HG02852 (cell line): ENCODE results near the gene MEPE.
"Not testable (repeated sequence)": the region's sequence is repeated elsewhere in the genome, so short reads cannot be mapped to it uniquely, and the experiment has no call there.

Experiments
- ATAC-seq: cut with Tn5 transposase; IDR thresholded peaks from one replicate; pipeline ENCODE4 v1.9.1; 2021; ENCODE audit warnings: mild to moderate bottlenecking, moderate library complexity; ENCODE audit not compliant: unreplicated experiment

Gene MEPE

GRCh38 chr4:87882321-87882720 lies 49.6 kb downstream of the MEPE start:
- no peak for ATAC-seq

DNA sequence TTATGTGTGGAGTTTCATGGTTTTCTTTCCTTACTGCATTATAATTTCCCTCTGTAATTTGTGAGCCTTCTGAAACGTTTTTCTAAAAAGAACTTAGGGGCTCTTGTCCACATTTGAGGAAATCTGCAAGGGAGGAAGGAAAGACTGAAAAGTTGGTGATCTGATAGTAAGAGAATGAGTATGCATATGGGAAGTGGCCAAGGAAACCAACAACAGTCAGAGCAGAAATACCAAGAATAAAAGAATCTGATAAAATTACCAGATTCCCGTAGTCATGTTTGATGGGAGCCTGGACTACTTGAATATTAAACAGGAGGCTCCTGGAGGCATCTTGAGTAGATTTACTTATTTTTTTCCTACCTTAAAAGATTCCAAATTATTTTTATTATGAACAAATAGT lies 50.1 kb downstream of the MEPE start:
- ATAC-seq, result no peak

- no peak for ATAC-seq
These were observed 52.3 kb downstream of the MEPE start for GRCh38 chr4:87884976-87885549.

- ATAC-seq, result no peak
These were observed 53.3 kb downstream of the MEPE start for GRCh38 chr4:87886083-87886482.

GRCh38 chr4:87890753-87891152 lies 58.0 kb downstream of the MEPE start:
- ATAC-seq, result not testable (repeated sequence)

DNA sequence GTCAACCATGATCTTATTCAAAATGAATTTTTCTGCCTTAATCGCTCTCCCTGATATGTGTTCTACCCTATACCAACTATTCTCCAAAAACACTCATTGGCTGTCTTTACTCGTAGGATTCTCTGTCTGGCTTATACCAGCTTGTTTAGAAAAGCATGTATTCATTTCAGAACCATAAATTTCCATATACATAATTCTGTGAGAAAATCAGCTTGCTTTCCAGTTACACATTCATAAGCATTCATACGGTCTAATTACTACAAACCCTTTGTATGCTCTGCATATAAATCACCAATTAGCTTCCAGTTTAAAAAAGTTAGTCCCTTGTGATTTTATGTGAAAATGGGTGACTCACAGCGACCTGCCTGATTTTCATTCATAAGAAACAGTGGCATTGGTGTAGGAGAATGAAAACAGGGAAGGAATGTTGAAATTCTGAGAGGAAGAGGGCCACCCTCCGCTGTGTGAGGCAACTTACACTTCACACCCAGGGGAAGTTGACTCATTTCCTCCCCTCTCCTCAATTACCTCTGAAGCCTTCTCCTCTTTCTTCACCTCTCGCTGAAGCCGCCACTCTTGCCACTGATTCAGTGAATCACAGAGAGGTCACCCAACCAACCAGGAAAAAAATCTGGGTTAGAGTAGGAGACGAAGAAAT lies 63.3 kb downstream of the MEPE start:
- ATAC-seq, result no peak
